HEK293 (cell line): ENCODE measurements around the gene WNT2.

Experiments
- KLF9 ChIP-seq: fragments of 450-650 bp; formaldehyde crosslinking; IDR thresholded peaks from 2 replicates; pipeline ENCODE4 v1.5.1; 2016; ENCODE audit warnings: missing biosample characterization, missing genetic modification characterization, low read depth
- MEIS1 ChIP-seq: sonication (generic); formaldehyde crosslinking; IDR thresholded peaks from 2 replicates; pipeline ENCODE4 v1.8.1; 2022; ENCODE audit warnings: missing genetic modification reagents, mild to moderate bottlenecking, borderline replicate concordance
- YY1 ChIP-seq: fragments of 450-650 bp; formaldehyde crosslinking; IDR thresholded peaks from 2 replicates; pipeline ENCODE4 v1.5.1; 2018; ENCODE audit warnings: missing biosample characterization, missing genetic modification characterization
- ZBTB20 ChIP-seq: fragments of 450-650 bp; formaldehyde crosslinking; IDR thresholded peaks from 2 replicates; pipeline ENCODE4 v1.5.1; 2016; ENCODE audit warnings: missing biosample characterization, missing genetic modification characterization
- ZBTB7A ChIP-seq: fragments of 450-650 bp; formaldehyde crosslinking; IDR thresholded peaks from 2 replicates; pipeline ENCODE4 v1.5.1; 2016; ENCODE audit warnings: low read depth, missing biosample characterization, missing genetic modification characterization
- ZFP41 ChIP-seq: fragments of 450-650 bp; formaldehyde crosslinking; IDR thresholded peaks from 2 replicates; pipeline ENCODE4 v1.5.1; 2016; ENCODE audit warnings: missing biosample characterization, missing genetic modification characterization, borderline replicate concordance
- ZNF121 ChIP-seq: fragments of 450-650 bp; formaldehyde crosslinking; IDR thresholded peaks from 2 replicates; pipeline ENCODE4 v1.5.1; 2016; ENCODE audit warnings: missing biosample characterization, missing genetic modification characterization
- ZNF133 ChIP-seq: fragments of 450-650 bp; formaldehyde crosslinking; IDR thresholded peaks from 2 replicates; pipeline ENCODE4 v1.5.1; 2016; ENCODE audit warnings: missing biosample characterization, missing genetic modification characterization
- ZNF146 ChIP-seq: fragments of 450-650 bp; formaldehyde crosslinking; IDR thresholded peaks from 2 replicates; pipeline ENCODE4 v1.5.1; 2016; ENCODE audit warnings: missing biosample characterization, missing genetic modification characterization
- ZNF155 ChIP-seq: fragments of 450-650 bp; formaldehyde crosslinking; IDR thresholded peaks from 2 replicates; pipeline ENCODE4 v1.5.1; 2016; ENCODE audit warnings: missing biosample characterization, missing genetic modification characterization
- ZNF202 ChIP-seq: fragments of 450-650 bp; formaldehyde crosslinking; IDR thresholded peaks from 2 replicates; pipeline ENCODE4 v1.5.1; 2016; ENCODE audit warnings: missing biosample characterization, missing genetic modification characterization, borderline replicate concordance
- ZNF248 ChIP-seq: fragments of 450-650 bp; formaldehyde crosslinking; IDR thresholded peaks from 2 replicates; pipeline ENCODE4 v1.5.1; 2017; ENCODE audit warnings: missing biosample characterization, missing genetic modification characterization
- ZNF792 ChIP-seq: fragments of 450-650 bp; formaldehyde crosslinking; IDR thresholded peaks from 2 replicates; pipeline ENCODE4 v1.5.1; 2016; ENCODE audit warnings: missing biosample characterization, missing genetic modification characterization
- TF ChIP-seq, protein P1 (sequence below): fragments of 450-650 bp; formaldehyde crosslinking; IDR thresholded peaks from 2 replicates; pipeline ENCODE4 v1.5.1; 2016; ENCODE audit warnings: missing biosample characterization, missing genetic modification characterization

DNA sequence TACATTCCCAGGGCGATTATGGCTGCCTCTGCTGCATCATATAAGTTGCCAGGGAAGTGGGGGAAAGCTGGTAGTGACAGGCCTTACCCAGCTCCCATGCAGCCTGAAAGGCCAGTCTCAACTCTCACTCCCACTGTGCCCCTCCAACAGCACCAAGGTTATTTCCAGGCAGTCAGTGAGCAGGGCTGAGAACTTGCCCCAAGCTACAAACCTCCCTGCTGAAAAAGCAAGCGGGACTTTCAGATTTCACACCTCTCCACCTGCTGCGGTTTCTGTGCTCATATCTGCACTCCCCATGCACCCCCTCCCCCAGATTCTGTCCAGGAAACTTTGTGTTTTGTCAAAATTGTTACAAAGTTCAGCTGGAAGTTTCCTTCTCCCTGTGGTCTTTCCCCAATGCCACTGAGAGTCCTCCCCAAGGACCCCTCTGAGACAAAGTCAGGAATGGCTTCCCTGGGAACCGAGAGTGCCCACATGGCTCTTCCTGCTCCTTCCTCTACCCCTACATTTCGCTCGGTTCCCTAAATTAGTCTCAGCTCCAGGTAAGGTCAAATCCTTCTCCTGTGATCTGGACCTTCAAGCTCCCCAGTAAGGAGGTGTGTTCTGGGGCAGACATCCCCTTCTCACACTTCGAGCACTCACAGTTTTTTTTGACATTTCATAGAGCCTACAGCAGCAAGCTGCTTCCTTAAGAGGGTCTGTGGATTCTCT lies 25.3 kb upstream of the WNT2 start:
- TF ChIP-seq ZBTB20 (tag by site-specific recombination) (no peak), ZFP41 (tag by site-specific recombination) (no peak), YY1 (tag by site-specific recombination) (no peak), ZNF133 (tag by site-specific recombination) (no peak), ZNF792 (tag by site-specific recombination) (no peak), ZNF202 (tag by site-specific recombination) (no peak), MEIS1 (CRISPR knock-in tag) (no peak), ZNF146 (tag by site-specific recombination) (no peak), KLF9 (tag by site-specific recombination) (no peak), ZBTB7A (tag by site-specific recombination) (no peak), ZNF155 (tag by site-specific recombination) (no peak), ZNF121 (tag by site-specific recombination) (no peak), ZNF248 (no peak)
- TF ChIP-seq, protein P1, sequence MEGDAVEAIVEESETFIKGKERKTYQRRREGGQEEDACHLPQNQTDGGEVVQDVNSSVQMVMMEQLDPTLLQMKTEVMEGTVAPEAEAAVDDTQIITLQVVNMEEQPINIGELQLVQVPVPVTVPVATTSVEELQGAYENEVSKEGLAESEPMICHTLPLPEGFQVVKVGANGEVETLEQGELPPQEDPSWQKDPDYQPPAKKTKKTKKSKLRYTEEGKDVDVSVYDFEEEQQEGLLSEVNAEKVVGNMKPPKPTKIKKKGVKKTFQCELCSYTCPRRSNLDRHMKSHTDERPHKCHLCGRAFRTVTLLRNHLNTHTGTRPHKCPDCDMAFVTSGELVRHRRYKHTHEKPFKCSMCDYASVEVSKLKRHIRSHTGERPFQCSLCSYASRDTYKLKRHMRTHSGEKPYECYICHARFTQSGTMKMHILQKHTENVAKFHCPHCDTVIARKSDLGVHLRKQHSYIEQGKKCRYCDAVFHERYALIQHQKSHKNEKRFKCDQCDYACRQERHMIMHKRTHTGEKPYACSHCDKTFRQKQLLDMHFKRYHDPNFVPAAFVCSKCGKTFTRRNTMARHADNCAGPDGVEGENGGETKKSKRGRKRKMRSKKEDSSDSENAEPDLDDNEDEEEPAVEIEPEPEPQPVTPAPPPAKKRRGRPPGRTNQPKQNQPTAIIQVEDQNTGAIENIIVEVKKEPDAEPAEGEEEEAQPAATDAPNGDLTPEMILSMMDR = no peak
